Gastroesophageal sphincter (tissue), 4 donors: ENCODE data around the gene TAS1R3. TPM values are rescaled to one million over a fixed set of nuclear protein-coding genes. Genes with fewer than 3 reads are reported as not detected.

Source experiments
- ATAC-seq: fragments of 150-250 bp; one replicate; pipeline ENCODE4 v1.9.1; 2016; ENCODE audit warnings: mild to moderate bottlenecking, moderate library complexity
- H3K27ac ChIP-seq, 4 donors: fragments of 200-600 bp; sonication (generic) in 3 of 4; 1 replicate in 3 of 4; 2 replicates in 1 of 4; pipeline ENCODE4 v1.5.1; 2016 to 2019
- H3K27me3 ChIP-seq: fragments of 200-600 bp; sonication (generic); one replicate; pipeline ENCODE4 v1.5.1; 2019
- H3K36me3 ChIP-seq, 2 donors: fragments of 200-600 bp; sonication (generic); one replicate each; pipeline ENCODE4 v1.5.1; 2019; ENCODE audit warnings: control low read depth in 1 of 2
- H3K4me1 ChIP-seq, 3 donors: fragments of 200-600 bp; sonication (generic); 1 replicate in 2 of 3; 2 replicates in 1 of 3; pipeline ENCODE4 v1.5.1; 2016 to 2019; ENCODE audit warnings: control low read depth in 2 of 3
- H3K4me3 ChIP-seq, 2 donors: fragments of 200-600 bp; sonication (generic); one replicate each; pipeline ENCODE4 v1.5.1; 2019; ENCODE audit warnings: mild to moderate bottlenecking in 1 of 2, moderate library complexity in 1 of 2
- H3K9me3 ChIP-seq, 3 donors: fragments of 200-600 bp; sonication (generic); one replicate each; pipeline ENCODE4 v1.5.1; 2017 to 2019; ENCODE audit warnings: control low read depth in 2 of 3
- EP300 ChIP-seq: sonication (generic); formaldehyde crosslinking; IDR thresholded peaks from one replicate; pipeline ENCODE4 v1.6.1; 2017; ENCODE audit warnings: antibody characterized with exemption, mild to moderate bottlenecking
- POLR2A ChIP-seq, 2 donors: fragments of 450-650 bp; IDR thresholded peaks; one replicate each; pipeline ENCODE4 v1.6.1; 2017; ENCODE audit warnings: antibody characterized with exemption in 2 of 2, mild to moderate bottlenecking in 2 of 2, moderate library complexity in 1 of 2
- POLR2AphosphoS5 ChIP-seq: sonication (generic); formaldehyde crosslinking; IDR thresholded peaks from one replicate; pipeline ENCODE4 v1.6.1; 2017; ENCODE audit warnings: antibody characterized with exemption
- WGBS, 2 donors: methylation state at CpG; one replicate each; pipeline ENCODE4 v1.1.5; 2018; ENCODE audit warnings: low coverage in 1 of 2; 5-methylcytosine and 5-hydroxymethylcytosine counted together
- total RNA-seq, 4 donors: library from RNA; depleted of rRNA; stranded (reverse); fragments of >200 nt; gene quantifications; one replicate each; pipeline ENCODE4 v1.1.0, GENCODE V29; 2016
- TF ChIP-seq, protein P1 (sequence below), 4 experiments: fragments of 200-600 bp in 2 of 4; fragments of 450-650 bp in 2 of 4; sonication (generic) in 1 of 4; IDR thresholded peaks; one replicate each; pipeline ENCODE4 v1.5.1; 2017 to 2019; ENCODE audit warnings: antibody characterized with exemption in 4 of 4, mild to moderate bottlenecking in 2 of 4, moderate library complexity in 2 of 4

Gene TAS1R3
- total RNA-seq, 4 donors from 2014 or later, result 0.12 to 0.54 (median 0.40) TPM; not detected in 1

- Histone ChIP-seq H3K36me3 (peaks cover 0 to 18% of the 10 kb centered on the region in 2 donors), H3K27me3 (peaks cover 68% of the 10 kb centered on the region), H3K27ac (peak overlapping the region in 3 of 4 donors; percentile 87 to 92 (median 89)), H3K9me3 (no peaks in the 10 kb centered on the region), H3K4me1 (peaks cover 0 to 96% (median 41%) of the 10 kb centered on the region in 3 donors), H3K4me3 (peak overlapping the region in 1 of 2 donors; percentile 63)
- no peak for ATAC-seq
- WGBS, 2 donors, result 20% methylated on average over 1 of the region's 8 CpGs; no CpG with 5 or more reads in 1 of the 2 donors
- TF ChIP-seq POLR2AphosphoS5 (no peak), EP300 (no peak), POLR2A (IDR thresholded peaks at IDR 0.05) (no peak)
- TF ChIP-seq, protein P1, sequence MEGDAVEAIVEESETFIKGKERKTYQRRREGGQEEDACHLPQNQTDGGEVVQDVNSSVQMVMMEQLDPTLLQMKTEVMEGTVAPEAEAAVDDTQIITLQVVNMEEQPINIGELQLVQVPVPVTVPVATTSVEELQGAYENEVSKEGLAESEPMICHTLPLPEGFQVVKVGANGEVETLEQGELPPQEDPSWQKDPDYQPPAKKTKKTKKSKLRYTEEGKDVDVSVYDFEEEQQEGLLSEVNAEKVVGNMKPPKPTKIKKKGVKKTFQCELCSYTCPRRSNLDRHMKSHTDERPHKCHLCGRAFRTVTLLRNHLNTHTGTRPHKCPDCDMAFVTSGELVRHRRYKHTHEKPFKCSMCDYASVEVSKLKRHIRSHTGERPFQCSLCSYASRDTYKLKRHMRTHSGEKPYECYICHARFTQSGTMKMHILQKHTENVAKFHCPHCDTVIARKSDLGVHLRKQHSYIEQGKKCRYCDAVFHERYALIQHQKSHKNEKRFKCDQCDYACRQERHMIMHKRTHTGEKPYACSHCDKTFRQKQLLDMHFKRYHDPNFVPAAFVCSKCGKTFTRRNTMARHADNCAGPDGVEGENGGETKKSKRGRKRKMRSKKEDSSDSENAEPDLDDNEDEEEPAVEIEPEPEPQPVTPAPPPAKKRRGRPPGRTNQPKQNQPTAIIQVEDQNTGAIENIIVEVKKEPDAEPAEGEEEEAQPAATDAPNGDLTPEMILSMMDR (IDR thresholded peaks at IDR 0.05), result no peak
These were observed 25.2 kb downstream of the TAS1R3 start for GRCh38 chr1:1356166-1356795.

- WGBS, 2 donors, result 16 to 34% methylated on average over 10 of the region's 26 CpGs
- H3K4me3 ChIP-seq, result peak overlapping the region; percentile 28 to 63
- peak overlapping the region; percentile 6 to 92 (median 88) for H3K27ac ChIP-seq
- peaks cover 0 to 18% of the 10 kb centered on the region in 2 donors for H3K36me3 ChIP-seq
- H3K4me1 ChIP-seq, result peaks cover 0 to 96% (median 36%) of the 10 kb centered on the region in 3 donors
- H3K9me3 ChIP-seq, result no peaks in the 10 kb centered on the region
- TF ChIP-seq POLR2AphosphoS5 (no peak), POLR2A (IDR thresholded peaks at IDR 0.05) (no peak), EP300 (no peak)
- TF ChIP-seq, protein P1 (IDR thresholded peaks at IDR 0.05), result no peak
- H3K27me3 ChIP-seq, result peaks cover 68% of the 10 kb centered on the region
- no peak for ATAC-seq
These were observed 25.8 kb downstream of the TAS1R3 start for GRCh38 chr1:1356796-1357401.

- H3K27ac ChIP-seq, result peak overlapping the region; percentile 41 to 92 (median 88)
- peaks cover 0 to 92% (median 27%) of the 10 kb centered on the region in 3 donors for H3K4me1 ChIP-seq
- no peak for TF ChIP-seq POLR2A (IDR thresholded peaks at IDR 0.05)
- TF ChIP-seq POLR2AphosphoS5, result no peak
- TF ChIP-seq EP300, result no peak
- TF ChIP-seq, protein P1 (IDR thresholded peaks at IDR 0.05), result no peak
- no peaks in the 10 kb centered on the region for H3K9me3 ChIP-seq
- peaks cover 67% of the 10 kb centered on the region for H3K27me3 ChIP-seq
- peaks cover 0 to 17% of the 10 kb centered on the region in 2 donors for H3K36me3 ChIP-seq
- ATAC-seq, result no peak
- H3K4me3 ChIP-seq, result peak overlapping the region; percentile 28 to 63
- WGBS, 2 donors, result 11% methylated on average over 7 of the region's 18 CpGs; no CpG with 5 or more reads in 1 of the 2 donors
These were observed 26.9 kb downstream of the TAS1R3 start for GRCh38 chr1:1357871-1358432.

GRCh38 chr1:1358433-1359271 is 27.6 kb downstream of the TAS1R3 start, which contains the start of gene MXRA8:
Gene MXRA8 (minus strand): TSS chr1:1358555. CDS start chr1:1358504, 51 bp downstream.
- Histone ChIP-seq H3K4me1 (peaks cover 0 to 85% (median 20%) of the 10 kb centered on the region in 3 donors), H3K27me3 (peaks cover 60% of the 10 kb centered on the region), H3K4me3 (peak within 1 kb of the TSS; percentile 28 to 63), H3K9me3 (no peaks in the 10 kb centered on the region), H3K36me3 (peaks cover 0 to 10% of the 10 kb centered on the region in 2 donors), H3K27ac (peak within 1 kb of the TSS; percentile 41 to 92 (median 88))
- TF ChIP-seq POLR2AphosphoS5, result peak; percentile 28
- TF ChIP-seq POLR2A (IDR thresholded peaks at IDR 0.05), result peak in 1 of 2 donors; percentile 30
- no peak for TF ChIP-seq EP300
- WGBS, 2 donors, result 46% methylated on average over 2 of the region's 29 CpGs; no CpG with 5 or more reads in 1 of the 2 donors
- peak; percentile 78 for ATAC-seq
